BJ (cell line): Measurements from ENCODE around the gene RNU11. TPM values are rescaled to one million over a fixed set of nuclear protein-coding genes. Genes with fewer than 3 reads are reported as not detected.
A peak's percentile ranks its signal among the peaks of the same experiment; 100 is the strongest.

ENCODE experiments used
- CTCF ChIA-PET: fragments of 350-600 bp; formaldehyde crosslinking; extraction: SDS; loops from one replicate; lab custom pipeline; 2021; ENCODE audit warnings: antibody characterized with exemption, inconsistent platforms; lab: Yijun Ruan, JAX
- POLR2A ChIA-PET: fragments of 300-600 bp; sonication (Branson Sonifier 250); formaldehyde crosslinking; extraction: SDS; loops from one replicate; lab custom pipeline; 2021; ENCODE audit warnings: antibody characterized with exemption; lab: Charles Lee
- DNase-seq: peaks from one replicate; pipeline ENCODE4 v3.0.0-alpha.2; 2011; ENCODE audit warnings: low read depth
- H3K27me3 ChIP-seq: 2 replicates; pipeline ENCODE4 v1.6.0; 2011; ENCODE audit warnings: low read length; ENCODE audit not compliant: control insufficient read depth, insufficient read depth
- H3K36me3 ChIP-seq: 2 replicates; pipeline ENCODE4 v1.5.1; 2011; ENCODE audit warnings: low read length; ENCODE audit not compliant: control insufficient read depth, insufficient read depth
- H3K4me3 ChIP-seq: 2 replicates; pipeline ENCODE4 v1.5.1; 2011; ENCODE audit warnings: low read depth, mild to moderate bottlenecking, control low read depth, low read length
- polyA minus RNA-seq: library from RNA; depleted of rRNA, polyadenylated mRNA; stranded (reverse); fragments of >200 nt; gene quantifications from 2 replicates; pipeline ENCODE4 v1.2.3, GENCODE V29; 2011; rRNA and poly(A)+ RNA removed
- polyA plus RNA-seq: library from polyadenylated mRNA; depleted of rRNA; stranded (reverse); fragments of >200 nt; gene quantifications from 2 replicates; pipeline ENCODE4 v1.2.3, GENCODE V29; 2011; rRNA removed
- TF ChIP-seq, protein P1 (sequence below): IDR thresholded peaks from 2 replicates; pipeline ENCODE4 v1.5.1; 2011; ENCODE audit warnings: low read depth, mild to moderate bottlenecking, control low read depth, inconsistent platforms, low read length, moderate library complexity; ENCODE audit not compliant: insufficient read depth

The RNU11 gene
- polyA plus RNA-seq: not detected in 2 replicates
- polyA minus RNA-seq: not detected in 2 replicates

DNA sequence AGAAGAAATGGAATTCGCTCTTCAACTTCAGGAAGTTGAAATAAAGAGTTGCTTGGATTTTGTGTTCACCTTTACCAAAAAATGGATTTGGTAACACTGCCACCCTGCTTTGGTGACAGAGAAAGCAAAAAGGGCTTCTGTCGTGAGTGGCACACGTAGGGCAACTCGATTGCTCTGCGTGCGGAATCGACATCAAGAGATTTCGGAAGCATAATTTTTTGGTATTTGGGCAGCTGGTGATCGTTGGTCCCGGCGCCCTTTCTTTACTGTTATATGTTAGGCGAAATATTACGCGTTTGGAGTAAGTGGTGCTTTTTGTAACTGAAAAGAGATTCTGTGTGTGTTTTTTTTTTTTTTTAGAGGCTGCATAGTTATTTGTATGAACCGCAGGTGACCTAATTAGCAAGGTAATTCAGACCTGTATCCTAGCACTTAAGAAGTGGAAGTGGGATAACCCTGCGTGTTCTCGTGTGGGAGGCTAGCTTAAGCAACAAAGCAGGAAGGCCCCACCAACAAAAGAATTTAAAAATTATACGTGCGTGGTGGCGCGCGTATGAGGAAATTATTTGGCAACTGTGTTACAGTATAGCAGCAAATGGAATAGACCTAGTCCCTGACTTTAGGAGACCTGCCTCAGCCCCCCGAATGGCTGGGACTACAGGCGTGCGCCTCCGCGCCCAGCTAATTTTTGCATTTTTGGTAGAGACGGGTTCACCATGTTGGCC, at the start of gene RNU11:
Gene RNU11 (plus strand): TSS at position 127 of the 725 bp plus-strand sequence.
- Histone ChIP-seq H3K36me3 (no peaks in the 10 kb centered on the region), H3K4me3 (peak within 1 kb of the TSS; percentile 42), H3K27me3 (no peaks in the 10 kb centered on the region)
- ChIA-PET CTCF (interaction anchor here (0.5 to 1.0 kb wide), 6 partner anchors 8 to 175 kb away, joined by 3 to 8 read pairs (median 3); partner anchors contain the start of gene YTHDF2), POLR2A (interaction anchor here (0.5 to 2.1 kb wide), 9 partner anchors 17 to 396 kb away, joined by 3 to 18 read pairs (median 4); partner anchors contain the start of genes GMEB1 and YTHDF2)
- peak; percentile 87 for DNase-seq
- TF ChIP-seq, protein P1, sequence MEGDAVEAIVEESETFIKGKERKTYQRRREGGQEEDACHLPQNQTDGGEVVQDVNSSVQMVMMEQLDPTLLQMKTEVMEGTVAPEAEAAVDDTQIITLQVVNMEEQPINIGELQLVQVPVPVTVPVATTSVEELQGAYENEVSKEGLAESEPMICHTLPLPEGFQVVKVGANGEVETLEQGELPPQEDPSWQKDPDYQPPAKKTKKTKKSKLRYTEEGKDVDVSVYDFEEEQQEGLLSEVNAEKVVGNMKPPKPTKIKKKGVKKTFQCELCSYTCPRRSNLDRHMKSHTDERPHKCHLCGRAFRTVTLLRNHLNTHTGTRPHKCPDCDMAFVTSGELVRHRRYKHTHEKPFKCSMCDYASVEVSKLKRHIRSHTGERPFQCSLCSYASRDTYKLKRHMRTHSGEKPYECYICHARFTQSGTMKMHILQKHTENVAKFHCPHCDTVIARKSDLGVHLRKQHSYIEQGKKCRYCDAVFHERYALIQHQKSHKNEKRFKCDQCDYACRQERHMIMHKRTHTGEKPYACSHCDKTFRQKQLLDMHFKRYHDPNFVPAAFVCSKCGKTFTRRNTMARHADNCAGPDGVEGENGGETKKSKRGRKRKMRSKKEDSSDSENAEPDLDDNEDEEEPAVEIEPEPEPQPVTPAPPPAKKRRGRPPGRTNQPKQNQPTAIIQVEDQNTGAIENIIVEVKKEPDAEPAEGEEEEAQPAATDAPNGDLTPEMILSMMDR: no peak

DNA sequence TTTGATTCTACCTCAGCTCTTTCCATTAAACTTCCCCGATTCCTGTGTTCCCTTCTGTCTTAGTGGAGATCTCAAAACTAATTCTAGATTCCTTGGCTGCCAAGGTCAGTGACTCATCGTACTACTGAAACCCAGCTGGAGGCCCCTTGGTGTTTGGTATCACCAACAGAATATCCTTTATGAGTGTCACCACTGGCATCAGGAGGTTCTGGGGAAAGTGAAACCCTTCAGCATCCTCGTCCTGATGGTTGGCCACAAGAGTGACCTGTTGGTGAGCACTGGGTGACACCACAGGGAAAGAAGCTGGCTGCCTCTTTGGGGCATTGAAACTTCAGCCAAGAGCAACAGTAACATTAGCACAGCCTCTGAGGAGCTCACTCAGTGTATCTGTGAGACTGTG, 46.7 kb upstream of the RNU11 start:
- POLR2A ChIA-PET: interaction anchor here (0.5 to 1.5 kb wide), 4 partner anchors 19 to 93 kb away, joined by 3 to 15 read pairs (median 4); no protein-coding TSS in a partner anchor

DNA sequence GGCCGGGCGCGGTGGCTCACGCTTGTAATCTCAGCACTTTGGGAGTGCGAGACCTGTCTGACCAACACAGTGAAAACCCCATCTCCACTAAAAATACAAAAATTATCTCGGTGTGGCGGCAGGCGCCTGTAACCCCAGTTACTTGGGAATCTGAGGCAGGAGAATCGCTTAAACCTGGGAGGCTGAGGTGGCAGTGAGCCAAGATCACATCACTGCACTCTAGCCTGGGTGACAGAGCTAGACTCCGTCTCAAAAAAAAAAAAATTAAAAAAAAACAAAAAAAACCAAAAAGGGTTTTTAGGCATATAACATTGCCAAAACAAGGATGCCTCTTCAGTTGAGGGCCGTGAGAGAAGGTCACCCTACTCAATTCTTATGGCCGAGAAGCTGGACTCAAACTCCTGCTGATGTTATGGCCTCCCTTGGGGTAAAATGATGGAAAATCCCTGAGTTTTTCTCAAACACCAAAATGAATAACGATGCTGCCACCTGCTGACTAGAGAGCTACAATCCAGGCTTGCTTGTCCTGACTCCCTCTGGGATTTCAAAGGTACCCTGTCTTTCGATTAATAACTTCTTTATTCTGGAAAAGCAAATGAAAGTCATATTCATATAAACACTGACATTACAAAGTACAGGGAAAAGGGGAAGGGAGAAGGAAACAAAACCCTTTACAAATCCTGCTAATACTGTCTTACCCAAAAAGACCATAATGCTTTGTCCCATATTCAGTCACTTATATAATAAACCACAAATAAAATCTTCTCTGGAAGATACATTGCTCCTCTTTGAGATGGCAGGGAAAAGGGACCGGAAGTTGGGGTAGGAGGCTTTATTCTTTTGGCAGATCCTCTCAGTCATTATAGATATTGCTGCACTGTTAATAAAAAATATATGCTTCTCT, 45.6 kb upstream of the RNU11 start:
- CTCF ChIA-PET: interaction anchor here (0.7 to 6.6 kb wide), 22 partner anchors 8 to 354 kb away, joined by 3 to 60 read pairs (median 5); no protein-coding TSS in a partner anchor
- H3K4me3 ChIP-seq: no peak overlapping the region
- H3K27me3 ChIP-seq: no peaks in the 10 kb centered on the region

More for the DNA sequence above, 46.7 kb upstream of the RNU11 start:
- Histone ChIP-seq H3K27me3 (no peaks in the 10 kb centered on the region), H3K4me3 (no peak overlapping the region), H3K36me3 (peaks cover 10% of the 10 kb centered on the region)
- TF ChIP-seq, protein P1: no peak
- peak; percentile 67 for DNase-seq
- CTCF ChIA-PET: interaction anchor here (0.7 to 6.6 kb wide), 15 partner anchors 9 to 275 kb away, joined by 3 to 60 read pairs (median 8); no protein-coding TSS in a partner anchor

DNA sequence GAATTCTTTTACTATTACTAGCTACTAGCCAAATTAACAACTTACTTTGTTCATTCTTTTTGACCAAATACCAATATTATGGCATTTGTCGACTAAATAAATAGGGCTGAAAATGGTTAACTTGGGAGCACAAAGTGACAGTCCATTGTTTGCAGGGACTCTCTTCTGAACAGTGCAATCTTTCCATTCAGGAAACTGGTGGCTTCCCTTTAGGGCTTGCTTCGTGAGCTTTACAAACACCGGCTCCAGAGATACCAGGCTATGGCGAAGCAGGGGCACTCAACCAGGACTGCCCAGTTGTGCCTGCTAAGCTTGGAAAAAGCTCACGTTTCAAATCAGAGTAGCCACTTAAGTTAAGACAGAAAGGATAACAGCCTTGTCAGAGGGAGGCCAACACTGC, 44.0 kb upstream of the RNU11 start:
- Histone ChIP-seq H3K27me3 (no peaks in the 10 kb centered on the region), H3K36me3 (peaks cover 11% of the 10 kb centered on the region), H3K4me3 (no peak overlapping the region)
- TF ChIP-seq, protein P1: no peak
- DNase-seq: no peak
- ChIA-PET POLR2A (no interaction called here), CTCF (interaction anchor here (1.0 to 6.6 kb wide), 6 partner anchors 84 to 356 kb away, joined by 3 to 60 read pairs (median 4); no protein-coding TSS in a partner anchor)

More for the DNA sequence above, 45.6 kb upstream of the RNU11 start:
- POLR2A ChIA-PET: interaction anchor here (0.5 to 1.5 kb wide), 7 partner anchors 21 to 383 kb away, joined by 3 to 8 read pairs (median 4); no protein-coding TSS in a partner anchor
- DNase-seq: no peak
- TF ChIP-seq, protein P1: peak; percentile 76
- H3K36me3 ChIP-seq: peaks cover 11% of the 10 kb centered on the region
